ENCODE data around the gene COTL1. TPM values are rescaled to one million over a fixed set of nuclear protein-coding genes. Genes with fewer than 3 reads are reported as not detected.

COTL1 gene
- total and polyA plus RNA-seq, 9 of the 15 experiments (the other 6 are each of a cell fraction or from before 2014, with no cell fraction given): 27.7 to 185 (median 72.5) TPM

DNA sequence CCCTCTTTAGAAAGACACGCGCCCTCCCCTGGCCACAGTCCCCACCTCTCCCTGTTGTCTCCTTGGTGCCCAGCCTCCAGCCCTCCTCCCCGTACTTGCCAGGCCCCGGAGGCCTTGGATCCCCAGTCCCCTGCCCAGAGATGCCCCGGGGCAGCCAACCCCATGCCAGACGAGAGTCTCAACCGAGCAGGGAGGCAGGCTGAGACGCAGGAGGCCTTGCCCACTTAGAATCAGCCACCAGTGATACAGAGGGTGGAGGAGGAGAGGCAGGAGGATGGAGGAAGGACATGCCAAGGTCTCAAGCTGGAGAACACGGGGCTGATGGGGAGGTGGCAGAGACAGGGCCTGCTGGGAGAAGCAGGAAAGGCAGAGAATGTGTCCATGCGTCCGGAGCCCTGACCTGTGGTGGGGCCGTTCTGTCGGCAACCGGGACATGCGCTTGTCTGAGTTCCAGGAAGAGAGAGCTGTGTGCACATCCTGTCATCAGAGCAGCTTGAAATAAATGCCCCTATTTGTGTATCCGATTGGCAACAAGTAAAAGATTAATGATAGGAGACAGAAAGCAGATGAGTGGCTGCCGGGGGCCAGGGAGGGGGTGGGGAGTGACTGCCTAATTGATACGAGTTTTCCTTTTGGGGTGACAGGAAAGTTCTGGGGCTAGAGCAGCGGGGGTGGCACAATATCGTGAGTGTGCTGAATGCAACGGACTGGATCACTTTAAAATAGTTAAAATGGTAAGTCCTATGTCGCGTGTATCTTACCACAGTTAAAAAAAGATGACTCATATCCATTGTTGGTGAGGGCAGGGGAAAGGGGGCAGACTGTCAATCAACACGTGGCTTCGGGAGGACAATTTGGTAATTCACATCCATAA, 68.7 kb downstream of the COTL1 start (continued):
- TF ChIP-seq, protein P1, sequence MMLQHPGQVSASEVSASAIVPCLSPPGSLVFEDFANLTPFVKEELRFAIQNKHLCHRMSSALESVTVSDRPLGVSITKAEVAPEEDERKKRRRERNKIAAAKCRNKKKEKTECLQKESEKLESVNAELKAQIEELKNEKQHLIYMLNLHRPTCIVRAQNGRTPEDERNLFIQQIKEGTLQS (IDR thresholded peaks at IDR 0.05): peak; percentile 88
- TF ChIP-seq, protein P1 (CRISPR knock-in tag; conservative IDR thresholded peaks at IDR 0.05): no peak
- TF ChIP-seq ZNF282 (CRISPR knock-in tag; IDR thresholded peaks at IDR 0.05): no peak
- TF ChIP-seq RBM14 (IDR thresholded peaks at IDR 0.05; ENCODE audit: borderline replicate concordance, insufficient read depth, low read depth, low read length): no peak
- TF ChIP-seq TEAD2 (tag; IDR thresholded peaks at IDR 0.05): no peak
- TF ChIP-seq, protein P2, sequence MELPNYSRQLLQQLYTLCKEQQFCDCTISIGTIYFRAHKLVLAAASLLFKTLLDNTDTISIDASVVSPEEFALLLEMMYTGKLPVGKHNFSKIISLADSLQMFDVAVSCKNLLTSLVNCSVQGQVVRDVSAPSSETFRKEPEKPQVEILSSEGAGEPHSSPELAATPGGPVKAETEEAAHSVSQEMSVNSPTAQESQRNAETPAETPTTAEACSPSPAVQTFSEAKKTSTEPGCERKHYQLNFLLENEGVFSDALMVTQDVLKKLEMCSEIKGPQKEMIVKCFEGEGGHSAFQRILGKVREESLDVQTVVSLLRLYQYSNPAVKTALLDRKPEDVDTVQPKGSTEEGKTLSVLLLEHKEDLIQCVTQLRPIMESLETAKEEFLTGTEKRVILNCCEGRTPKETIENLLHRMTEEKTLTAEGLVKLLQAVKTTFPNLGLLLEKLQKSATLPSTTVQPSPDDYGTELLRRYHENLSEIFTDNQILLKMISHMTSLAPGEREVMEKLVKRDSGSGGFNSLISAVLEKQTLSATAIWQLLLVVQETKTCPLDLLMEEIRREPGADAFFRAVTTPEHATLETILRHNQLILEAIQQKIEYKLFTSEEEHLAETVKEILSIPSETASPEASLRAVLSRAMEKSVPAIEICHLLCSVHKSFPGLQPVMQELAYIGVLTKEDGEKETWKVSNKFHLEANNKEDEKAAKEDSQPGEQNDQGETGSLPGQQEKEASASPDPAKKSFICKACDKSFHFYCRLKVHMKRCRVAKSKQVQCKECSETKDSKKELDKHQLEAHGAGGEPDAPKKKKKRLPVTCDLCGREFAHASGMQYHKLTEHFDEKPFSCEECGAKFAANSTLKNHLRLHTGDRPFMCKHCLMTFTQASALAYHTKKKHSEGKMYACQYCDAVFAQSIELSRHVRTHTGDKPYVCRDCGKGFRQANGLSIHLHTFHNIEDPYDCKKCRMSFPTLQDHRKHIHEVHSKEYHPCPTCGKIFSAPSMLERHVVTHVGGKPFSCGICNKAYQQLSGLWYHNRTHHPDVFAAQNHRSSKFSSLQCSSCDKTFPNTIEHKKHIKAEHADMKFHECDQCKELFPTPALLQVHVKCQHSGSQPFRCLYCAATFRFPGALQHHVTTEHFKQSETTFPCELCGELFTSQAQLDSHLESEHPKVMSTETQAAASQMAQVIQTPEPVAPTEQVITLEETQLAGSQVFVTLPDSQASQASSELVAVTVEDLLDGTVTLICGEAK (IDR thresholded peaks at IDR 0.05): peak; percentile 30; the same call in 1 of the 2 replicates
- TF ChIP-seq, protein P2 (CRISPR knock-in tag; IDR thresholded peaks at IDR 0.05): no peak
- no peak for TF ChIP-seq HMGN3 (IDR thresholded peaks at IDR 0.05; ENCODE audit: borderline replicate concordance, extremely low read depth, insufficient read length, low read depth, low read length)
- TF ChIP-seq, protein P3, sequence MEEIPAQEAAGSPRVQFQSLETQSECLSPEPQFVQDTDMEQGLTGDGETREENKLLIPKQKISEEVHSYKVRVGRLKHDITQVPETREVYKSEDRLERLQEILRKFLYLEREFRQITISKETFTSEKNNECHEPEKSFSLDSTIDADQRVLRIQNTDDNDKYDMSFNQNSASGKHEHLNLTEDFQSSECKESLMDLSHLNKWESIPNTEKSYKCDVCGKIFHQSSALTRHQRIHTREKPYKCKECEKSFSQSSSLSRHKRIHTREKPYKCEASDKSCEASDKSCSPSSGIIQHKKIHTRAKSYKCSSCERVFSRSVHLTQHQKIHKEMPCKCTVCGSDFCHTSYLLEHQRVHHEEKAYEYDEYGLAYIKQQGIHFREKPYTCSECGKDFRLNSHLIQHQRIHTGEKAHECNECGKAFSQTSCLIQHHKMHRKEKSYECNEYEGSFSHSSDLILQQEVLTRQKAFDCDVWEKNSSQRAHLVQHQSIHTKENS (CRISPR knock-in tag; IDR thresholded peaks at IDR 0.05): no peak
- no peak for TF ChIP-seq ZNF384 (IDR thresholded peaks at IDR 0.05; ENCODE audit: low read depth, low read length)
- peak; percentile 41; the same call in 1 of the 2 replicates for TF ChIP-seq ARID1B (IDR thresholded peaks at IDR 0.05)
- 0 out of 2 replicates have a peak, but pooled peaks have one; percentile 22 for TF ChIP-seq ZBTB17 (CRISPR knock-in tag; IDR thresholded peaks at IDR 0.05)
- no peak for TF ChIP-seq GTF2A2 (tag; IDR thresholded peaks at IDR 0.05)
- no peak for TF ChIP-seq BRCA1 (IDR thresholded peaks at IDR 0.05)
- no peak for TF ChIP-seq BRCA1 (CRISPR knock-in tag; IDR thresholded peaks at IDR 0.05)
- no peak for TF ChIP-seq GATA2 (CRISPR knock-in tag; IDR thresholded peaks at IDR 0.05)
- no peak for TF ChIP-seq CXXC5 (CRISPR knock-in tag; IDR thresholded peaks at IDR 0.05)
- TF ChIP-seq LCOR (CRISPR knock-in tag; IDR thresholded peaks at IDR 0.05): no peak

All from K562 (cell line).